GM19035 (cell line): Measurements from ENCODE around the gene NCOR2.

ENCODE experiments used
- ATAC-seq: cut with Tn5 transposase; IDR thresholded peaks from one replicate; pipeline ENCODE4 v1.9.1; 2021; ENCODE audit not compliant: unreplicated experiment

The NCOR2 gene

DNA sequence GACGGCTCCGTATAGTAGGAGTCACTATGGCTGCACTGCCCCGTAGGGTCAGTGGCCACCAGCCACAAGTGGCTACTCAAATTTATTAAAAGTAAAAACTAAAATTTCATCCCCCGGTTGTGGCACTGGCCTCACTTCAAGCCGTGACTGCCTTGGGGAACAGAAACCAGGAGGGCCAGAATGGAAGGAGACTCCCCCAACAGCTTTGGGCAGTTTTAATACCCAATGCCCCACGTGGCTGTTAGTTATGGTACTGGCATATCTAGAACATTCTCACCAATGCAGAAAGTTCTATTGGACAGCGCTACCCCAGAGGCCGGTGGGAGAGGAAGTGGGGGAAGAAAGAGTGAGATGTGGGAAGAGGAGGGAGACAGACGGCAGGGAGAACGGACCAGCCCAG, 6.2 kb downstream of the NCOR2 start:
- no peak for ATAC-seq

DNA sequence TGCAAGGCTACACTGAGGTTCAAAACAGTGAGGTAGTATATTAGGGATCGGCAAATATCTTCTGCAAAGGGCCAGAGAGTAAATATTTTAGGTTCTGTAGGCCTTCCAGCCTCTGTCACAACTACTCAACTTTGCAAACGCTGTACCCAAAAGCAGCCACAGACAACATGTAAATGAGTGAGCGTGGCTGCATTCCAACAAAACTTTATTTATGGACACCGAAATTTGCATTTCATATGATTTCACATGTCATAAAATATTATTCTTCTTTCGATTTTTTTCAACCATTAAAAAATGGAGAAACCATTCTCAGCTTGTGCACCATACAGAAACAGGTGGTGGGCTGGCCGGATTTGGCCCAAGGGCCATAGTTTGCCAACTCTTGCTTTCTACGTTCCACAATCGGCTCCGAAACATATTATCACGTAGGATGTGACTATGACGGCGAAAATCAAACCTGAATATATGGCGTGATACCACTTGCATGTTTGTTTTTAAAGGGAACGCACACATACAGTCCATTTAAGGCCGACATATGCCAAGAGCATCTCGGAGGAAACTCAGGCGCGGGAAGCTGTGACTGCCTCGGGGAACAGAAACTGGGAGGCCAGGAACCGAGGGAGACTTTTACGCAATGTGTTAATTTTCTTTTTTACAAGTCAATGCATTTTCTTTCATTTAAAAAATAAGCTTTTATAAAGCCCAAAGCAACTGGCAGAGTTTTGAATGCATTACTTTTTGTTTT, 7.1 kb downstream of the NCOR2 start:
- no peak for ATAC-seq

DNA sequence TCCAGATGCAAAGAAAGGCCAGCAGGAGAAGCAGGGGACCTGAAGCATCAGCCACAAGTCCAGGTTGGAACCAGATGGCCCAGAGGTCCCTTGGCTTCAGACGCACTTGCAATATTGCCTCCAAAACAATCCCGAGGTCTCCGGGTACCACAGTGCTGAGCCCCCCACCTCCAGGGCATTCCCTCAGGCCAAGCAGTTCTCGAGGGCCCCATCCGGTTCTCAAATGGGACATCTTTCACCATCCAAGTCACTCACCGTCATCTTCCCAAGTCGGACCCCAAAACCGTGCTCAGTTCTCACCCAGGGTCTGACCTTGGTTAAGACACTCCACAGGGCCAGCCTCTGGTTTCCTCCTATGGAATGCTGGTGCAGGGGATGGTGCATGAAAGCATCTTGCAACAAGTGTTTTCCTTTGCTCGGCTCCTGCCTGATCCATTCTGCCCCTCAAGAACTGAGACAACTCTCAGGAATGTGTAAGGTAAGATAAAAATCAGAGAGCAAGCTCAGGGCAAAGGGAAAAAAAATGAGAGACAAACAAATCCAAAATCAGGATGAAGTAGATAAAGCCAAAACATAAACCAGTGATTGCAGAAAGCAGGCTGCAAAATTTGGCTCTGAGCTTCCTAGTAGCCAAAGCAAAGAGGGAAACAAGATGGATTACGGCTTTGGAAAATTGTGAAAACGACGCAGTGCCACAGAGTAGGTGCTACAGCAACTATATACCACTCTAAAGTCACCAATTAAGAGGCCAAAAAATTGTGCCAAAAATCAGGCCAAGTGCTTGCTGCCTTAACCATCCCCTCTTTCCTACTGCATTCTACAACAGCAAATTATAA, 8.0 kb downstream of the NCOR2 start:
- no peak for ATAC-seq

GRCh38 chr12:124558313-124558712, 9.1 kb downstream of the NCOR2 start:
- no peak for ATAC-seq

GRCh38 chr12:124557518-124558223, 9.7 kb downstream of the NCOR2 start:
- ATAC-seq, result no peak

GRCh38 chr12:124556896-124557501, 10.4 kb downstream of the NCOR2 start:
- ATAC-seq, result no peak

GRCh38 chr12:124556074-124556466, 11.3 kb downstream of the NCOR2 start:
- ATAC-seq, result no peak

DNA sequence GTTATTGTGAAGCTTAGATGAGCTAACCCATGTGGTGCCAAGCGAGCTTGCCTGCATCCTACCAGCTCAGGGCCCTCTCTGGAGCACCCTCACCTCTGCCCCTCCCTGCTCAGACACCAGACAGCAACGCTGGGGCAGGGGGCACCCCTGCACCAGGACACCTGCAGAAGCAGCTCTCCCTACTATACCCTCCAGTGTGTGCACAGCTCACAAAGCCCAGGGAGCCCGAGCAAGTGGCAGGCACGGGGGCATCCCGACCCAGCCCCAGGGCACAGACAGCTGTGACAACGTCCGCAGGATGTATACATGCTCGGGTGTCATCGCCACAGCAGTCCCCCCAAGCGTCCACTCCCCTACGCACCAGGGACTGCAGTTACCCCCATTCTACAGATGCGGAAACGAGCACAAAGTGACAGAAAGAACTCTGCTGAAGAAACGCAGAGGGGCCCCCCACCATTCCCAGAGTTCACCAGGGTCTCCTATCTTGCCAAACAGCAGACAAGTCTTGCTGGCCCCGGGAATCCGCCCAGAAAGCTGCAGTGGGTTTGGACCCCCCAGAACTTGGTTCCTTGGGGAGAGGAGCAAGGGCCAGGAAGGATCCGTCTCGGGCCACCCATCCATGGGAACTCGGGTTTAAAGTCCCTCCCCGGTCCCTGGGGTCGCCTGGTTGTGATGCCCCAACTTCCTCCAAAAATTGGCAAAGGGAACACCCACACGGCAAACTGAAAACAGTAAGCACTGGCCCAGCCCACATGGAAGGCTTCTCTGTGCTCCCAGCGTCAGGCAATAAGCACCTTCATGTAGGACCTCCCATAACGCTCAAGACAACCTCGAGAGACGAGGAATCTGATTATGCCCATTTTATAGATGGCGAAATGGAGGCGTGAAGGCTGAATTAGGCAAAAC, 12.0 kb downstream of the NCOR2 start:
- ATAC-seq, result no peak

GRCh38 chr12:124554429-124555029, 12.9 kb downstream of the NCOR2 start:
- no peak for ATAC-seq

- ATAC-seq, result no peak
Observed at GRCh38 chr12:124553862-124554428, 13.5 kb downstream of the NCOR2 start.

DNA sequence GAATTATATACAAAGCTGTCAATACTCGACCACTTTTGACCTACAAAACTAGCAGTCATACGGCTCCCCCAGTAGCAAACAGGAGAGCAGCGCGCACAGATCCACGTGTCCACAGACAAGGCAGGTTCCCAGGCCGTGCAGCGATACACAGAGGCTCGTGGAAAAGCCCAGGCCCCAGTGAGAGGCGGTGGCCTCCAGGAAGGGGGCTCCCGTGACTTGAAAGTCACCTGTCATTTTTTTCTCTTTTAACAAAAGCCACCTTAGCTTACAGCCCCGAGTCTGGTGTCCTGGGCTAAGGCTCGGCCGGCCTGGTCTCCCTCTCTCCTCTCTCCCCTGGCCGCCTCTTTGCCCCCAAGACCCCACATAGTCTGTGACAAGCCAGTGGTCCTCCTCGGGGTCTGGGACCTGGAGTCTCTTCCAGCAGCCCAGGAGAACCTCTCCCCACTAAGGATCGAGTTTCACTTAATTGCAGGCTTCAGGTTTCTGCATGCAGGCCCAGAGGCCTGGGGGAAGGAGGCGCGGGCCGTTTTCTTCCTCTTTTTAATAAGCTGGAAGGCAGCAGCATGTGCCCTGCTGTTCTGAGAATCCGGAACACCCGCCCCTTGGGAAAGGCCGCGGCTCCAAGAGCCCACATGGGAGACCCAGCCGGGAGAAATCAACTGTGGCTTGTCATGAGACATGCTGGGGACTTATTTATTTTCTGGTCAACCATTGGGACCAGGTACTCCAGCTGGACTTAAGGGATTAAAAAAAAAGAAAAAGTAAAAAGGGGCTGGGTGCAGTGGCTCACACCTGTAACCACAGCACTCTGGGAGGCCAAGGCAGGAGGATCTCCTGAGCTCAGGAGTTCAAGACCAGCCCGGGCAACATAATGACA, 15.9 kb downstream of the NCOR2 start:
- no peak for ATAC-seq

- ATAC-seq, result no peak
Observed at GRCh38 chr12:124550123-124551089, 17.0 kb downstream of the NCOR2 start.

- no peak for ATAC-seq
Observed at GRCh38 chr12:124549629-124550028, 17.8 kb downstream of the NCOR2 start.

DNA sequence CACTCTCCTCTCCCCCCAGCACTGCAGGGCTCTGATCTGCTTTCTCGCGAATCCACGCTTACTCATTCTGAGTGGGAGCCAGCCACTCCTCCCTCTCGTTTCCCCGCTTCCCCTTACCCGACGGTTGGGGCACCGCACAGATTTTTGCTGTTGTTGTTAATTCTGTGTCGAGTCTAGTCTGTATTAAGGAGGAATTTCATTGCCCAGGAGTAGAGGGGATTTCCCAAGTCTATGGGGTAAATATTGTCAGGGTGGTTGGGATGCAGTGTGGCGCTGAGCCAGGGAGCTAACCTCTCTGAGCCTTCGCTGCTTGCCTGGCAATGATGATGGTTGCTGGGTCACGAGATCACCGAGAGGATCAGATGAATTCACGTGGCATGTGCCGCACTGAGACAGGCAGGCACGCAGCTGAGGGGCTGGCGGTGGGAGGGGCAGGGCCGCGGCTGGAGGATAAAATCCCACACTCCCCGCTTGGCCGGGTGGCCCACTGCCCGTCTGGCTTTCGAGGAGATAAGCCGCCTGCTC, 18.5 kb downstream of the NCOR2 start:
- no peak for ATAC-seq

- ATAC-seq, result no peak
Observed at GRCh38 chr12:124547626-124548025, 19.8 kb downstream of the NCOR2 start.

- ATAC-seq, result peak; percentile 92
Observed at GRCh38 chr12:124545508-124546418, 21.6 kb downstream of the NCOR2 start.
